ENCODE measurements around the gene TUBB4B.

DNA sequence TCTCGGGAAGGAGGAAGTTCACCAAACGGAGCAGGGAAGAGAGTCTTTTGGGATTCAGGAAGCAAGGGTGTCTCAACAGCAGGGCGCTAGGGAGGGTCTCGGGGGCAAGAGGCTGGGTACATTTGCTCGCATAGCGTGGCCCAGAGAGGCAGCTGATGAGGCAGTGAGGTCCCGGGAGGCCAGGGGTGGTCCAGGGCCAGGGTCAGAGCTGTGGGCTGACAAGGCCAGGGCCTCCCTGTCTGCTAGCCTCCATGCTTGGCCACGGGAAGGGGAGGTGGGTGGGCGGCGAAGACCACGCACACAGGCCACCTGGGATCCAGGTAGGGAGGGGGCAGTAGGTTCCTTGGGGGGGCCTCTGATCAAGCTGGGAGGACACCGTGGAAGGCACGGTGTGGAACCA, 29.6 kb upstream of the TUBB4B start:
- TF ChIP-seq, protein P1, sequence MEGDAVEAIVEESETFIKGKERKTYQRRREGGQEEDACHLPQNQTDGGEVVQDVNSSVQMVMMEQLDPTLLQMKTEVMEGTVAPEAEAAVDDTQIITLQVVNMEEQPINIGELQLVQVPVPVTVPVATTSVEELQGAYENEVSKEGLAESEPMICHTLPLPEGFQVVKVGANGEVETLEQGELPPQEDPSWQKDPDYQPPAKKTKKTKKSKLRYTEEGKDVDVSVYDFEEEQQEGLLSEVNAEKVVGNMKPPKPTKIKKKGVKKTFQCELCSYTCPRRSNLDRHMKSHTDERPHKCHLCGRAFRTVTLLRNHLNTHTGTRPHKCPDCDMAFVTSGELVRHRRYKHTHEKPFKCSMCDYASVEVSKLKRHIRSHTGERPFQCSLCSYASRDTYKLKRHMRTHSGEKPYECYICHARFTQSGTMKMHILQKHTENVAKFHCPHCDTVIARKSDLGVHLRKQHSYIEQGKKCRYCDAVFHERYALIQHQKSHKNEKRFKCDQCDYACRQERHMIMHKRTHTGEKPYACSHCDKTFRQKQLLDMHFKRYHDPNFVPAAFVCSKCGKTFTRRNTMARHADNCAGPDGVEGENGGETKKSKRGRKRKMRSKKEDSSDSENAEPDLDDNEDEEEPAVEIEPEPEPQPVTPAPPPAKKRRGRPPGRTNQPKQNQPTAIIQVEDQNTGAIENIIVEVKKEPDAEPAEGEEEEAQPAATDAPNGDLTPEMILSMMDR (IDR thresholded peaks at IDR 0.05): no peak
- no peak for TF ChIP-seq POLR2A (IDR thresholded peaks at IDR 0.05)

All from thyroid gland (tissue), 4 donors.